DLD1 (cell line): Measurements from ENCODE around the gene HUS1.
"Not testable (repeated sequence)": the region's sequence is repeated elsewhere in the genome, so short reads cannot be mapped to it uniquely, and the experiment has no call there.

Source experiments
- in situ Hi-C: cut with HindIII; loops from 2 replicates; pipeline ENCODE4 v1.10.0; 2017; ENCODE audit warnings: low sequenced_read_pairs

Gene HUS1

GRCh38 chr7:47932016-47932415 is 47.4 kb downstream of the HUS1 start:
- in situ Hi-C loops = no loop called here

- in situ Hi-C loops = no loop called here
Measured at GRCh38 chr7:47931005-47932004, 48.1 kb downstream of the HUS1 start.

- in situ Hi-C loops = no loop called here
Measured at GRCh38 chr7:47924266-47924665, 55.1 kb downstream of the HUS1 start.

GRCh38 chr7:47923081-47923875 is 56.1 kb downstream of the HUS1 start:
- in situ Hi-C loops = not testable (repeated sequence)

GRCh38 chr7:47916514-47916913 is 62.9 kb downstream of the HUS1 start:
- in situ Hi-C loops = not testable (repeated sequence)

- in situ Hi-C loops = no loop called here
Measured at GRCh38 chr7:47915616-47915976, 63.8 kb downstream of the HUS1 start.

GRCh38 chr7:47914717-47915615 is 64.4 kb downstream of the HUS1 start:
- in situ Hi-C loops = no loop called here
